Upper lobe of left lung (tissue), 6 donors: ENCODE data around the gene DDX10. TPM values are rescaled to one million over a fixed set of nuclear protein-coding genes. Genes with fewer than 3 reads are reported as not detected.

Source experiments
- ATAC-seq, 2 donors: fragments of 200-7000 bp; cut with Tn5 transposase; one replicate each; pipeline ENCODE4 v1.9.1; 2022; ENCODE audit warnings: mild to moderate bottlenecking in 2 of 2, moderate library complexity in 2 of 2; ENCODE audit not compliant: low FRiP score in 2 of 2
- DNase-seq, 2 donors: peaks; one replicate each; pipeline ENCODE4 v3.0.0-alpha.2; 2019 to 2020
- H3K27ac ChIP-seq, 4 donors: fragments of 200-600 bp; sonication (generic); one replicate each; pipeline ENCODE4 v1.5.1; 2016 to 2019
- H3K27me3 ChIP-seq, 4 donors: fragments of 200-600 bp; sonication (generic); one replicate each; pipeline ENCODE4 v1.5.1; 2017 to 2019
- H3K36me3 ChIP-seq, 4 donors: fragments of 200-600 bp; sonication (generic); one replicate each; pipeline ENCODE4 v1.5.1; 2016 to 2019
- H3K4me1 ChIP-seq, 4 donors: fragments of 200-600 bp; sonication (generic); one replicate each; pipeline ENCODE4 v1.5.1; 2018 to 2019
- H3K4me3 ChIP-seq, 4 donors: fragments of 200-600 bp; sonication (generic); one replicate each; pipeline ENCODE4 v1.5.1; 2017 to 2019; ENCODE audit warnings: mild to moderate bottlenecking in 2 of 4, moderate library complexity in 1 of 4
- H3K9me3 ChIP-seq, 4 donors: fragments of 200-600 bp; sonication (generic); one replicate each; pipeline ENCODE4 v1.5.1; 2018 to 2019
- CTCF ChIP-seq, 6 experiments: fragments of 450-650 bp in 4 of 6; fragments of 200-600 bp in 2 of 6; sonication (generic) in 2 of 6; IDR thresholded peaks; one replicate each; pipeline ENCODE4 v1.5.1; 2016 to 2019; ENCODE audit warnings: antibody characterized with exemption in 6 of 6
- EP300 ChIP-seq, 4 donors: sonication (generic); formaldehyde crosslinking; IDR thresholded peaks; one replicate each; pipeline ENCODE4 v1.5.1; 2017; ENCODE audit warnings: antibody characterized with exemption in 4 of 4, control low read depth in 2 of 4
- POLR2A ChIP-seq, 4 donors: fragments of 450-650 bp; IDR thresholded peaks; one replicate each; pipeline ENCODE4 v1.5.1; 2016 to 2017; ENCODE audit warnings: antibody characterized with exemption in 4 of 4, mild to moderate bottlenecking in 2 of 4
- POLR2AphosphoS5 ChIP-seq, 2 donors: sonication (generic); formaldehyde crosslinking; IDR thresholded peaks; one replicate each; pipeline ENCODE4 v1.5.1; 2017; ENCODE audit warnings: antibody characterized with exemption in 2 of 2
- WGBS, 2 donors: methylation state at CpG; one replicate each; pipeline ENCODE4 v1.1.5; 2017 to 2018; 5-methylcytosine and 5-hydroxymethylcytosine counted together
- total RNA-seq, 6 donors: library from RNA; depleted of rRNA in 4 of 6; stranded (reverse); fragments of >200 nt in 4 of 6; gene quantifications; one replicate each; pipeline versions ENCODE4 v1.1.0 to v1.2.1, GENCODE V29; 2016 to 2021
- donor health status: DM: no; HTN: no; CAD: no; lungs with moderate emphysema.
- donor health status: DM: no; HTN: yes; CAD: no; lungs with severe emphysema.

The DDX10 gene
- total RNA-seq, 6 donors from 2014 or later = 9.0 to 25.2 (median 17.4) TPM

- TF ChIP-seq EP300 (IDR thresholded peaks at IDR 0.05) (no peak), CTCF (IDR thresholded peaks at IDR 0.05) (no peak), POLR2A (IDR thresholded peaks at IDR 0.05) (no peak), POLR2AphosphoS5 (IDR thresholded peaks at IDR 0.05) (no peak)
- WGBS, 2 donors = 85 to 89% methylated on average over 3 of the region's 3 CpGs
- H3K4me3 ChIP-seq = no peak overlapping the region
- H3K27me3 ChIP-seq = no peaks in the 10 kb centered on the region
- ATAC-seq (no peak), DNase-seq (no peak)
- H3K27ac ChIP-seq = no peak overlapping the region
- H3K4me1 ChIP-seq = peaks cover 0 to 7% (median 0%) of the 10 kb centered on the region in 4 donors
- no peaks in the 10 kb centered on the region for H3K36me3 ChIP-seq
- no peaks in the 10 kb centered on the region for H3K9me3 ChIP-seq
Observed at GRCh38 chr11:108757630-108758029, 92.8 kb downstream of the DDX10 start.

DNA sequence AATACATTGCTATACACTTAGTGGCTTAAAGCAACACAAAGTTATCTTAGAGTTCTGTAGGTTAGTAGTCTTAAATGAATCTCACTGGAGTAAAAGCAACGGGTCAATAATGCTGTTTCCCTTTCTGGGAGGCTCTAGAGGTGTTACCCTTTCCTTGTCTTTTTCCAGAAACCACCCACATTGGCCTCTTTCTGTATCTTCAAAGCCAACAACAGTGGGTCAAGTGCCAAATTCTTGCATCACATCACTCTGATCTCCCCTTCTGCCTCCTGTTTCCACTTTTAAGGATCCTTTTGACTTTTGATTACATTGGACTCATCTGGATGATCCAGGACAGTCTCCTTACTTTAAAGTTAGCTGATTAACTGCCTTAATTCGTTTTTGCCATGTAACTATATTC is 93.6 kb downstream of the DDX10 start:
- Histone ChIP-seq H3K9me3 (no peaks in the 10 kb centered on the region), H3K4me1 (peaks cover 0 to 7% (median 0%) of the 10 kb centered on the region in 4 donors), H3K27ac (no peak overlapping the region), H3K27me3 (no peaks in the 10 kb centered on the region), H3K36me3 (no peaks in the 10 kb centered on the region), H3K4me3 (no peak overlapping the region)
- TF ChIP-seq CTCF (IDR thresholded peaks at IDR 0.05) = no peak
- no peak for TF ChIP-seq POLR2AphosphoS5 (IDR thresholded peaks at IDR 0.05)
- TF ChIP-seq POLR2A (IDR thresholded peaks at IDR 0.05) = no peak
- no peak for TF ChIP-seq EP300 (IDR thresholded peaks at IDR 0.05)
- 66% methylated on average over 2 of the region's 2 CpGs for WGBS, 2 donors
- ATAC-seq = peak in 1 of 2 donors; percentile 47
- DNase-seq = no peak

GRCh38 chr11:108766596-108767173 is 101.8 kb downstream of the DDX10 start:
- Histone ChIP-seq H3K4me3 (no peak overlapping the region), H3K27ac (no peak overlapping the region), H3K27me3 (no peaks in the 10 kb centered on the region), H3K4me1 (no peaks in the 10 kb centered on the region), H3K36me3 (no peaks in the 10 kb centered on the region), H3K9me3 (no peaks in the 10 kb centered on the region)
- ATAC-seq (no peak), DNase-seq (no peak)
- TF ChIP-seq POLR2AphosphoS5 (IDR thresholded peaks at IDR 0.05) (no peak), CTCF (IDR thresholded peaks at IDR 0.05) (no peak), POLR2A (IDR thresholded peaks at IDR 0.05) (no peak), EP300 (IDR thresholded peaks at IDR 0.05) (no peak)
- 79 to 84% methylated on average over 6 of the region's 6 CpGs for WGBS, 2 donors

DNA sequence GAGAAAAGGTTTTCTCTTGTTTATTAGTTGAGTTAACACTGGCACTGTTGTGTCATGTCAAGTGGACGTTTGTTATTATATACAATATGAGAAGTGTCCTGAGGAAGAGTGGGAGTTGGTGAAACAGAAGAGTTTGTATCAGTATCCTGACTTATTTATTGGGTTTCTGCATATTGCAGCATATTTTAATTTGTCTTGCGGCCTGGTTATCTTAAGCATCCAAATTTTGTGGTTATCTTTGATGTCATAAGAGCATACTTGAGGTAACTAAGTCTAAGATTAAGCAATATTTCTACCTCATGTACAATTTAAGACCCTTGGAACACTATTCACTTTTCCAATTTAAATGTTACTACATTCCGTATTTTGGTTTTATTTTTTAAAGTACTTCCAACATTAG is 103.5 kb downstream of the DDX10 start:
- WGBS, 2 donors = 76 to 87% methylated on average over 3 of the region's 3 CpGs

More for the DNA sequence above, 103.5 kb downstream of the DDX10 start:
- TF ChIP-seq POLR2AphosphoS5 (IDR thresholded peaks at IDR 0.05) (no peak), EP300 (IDR thresholded peaks at IDR 0.05) (no peak), CTCF (IDR thresholded peaks at IDR 0.05) (no peak), POLR2A (IDR thresholded peaks at IDR 0.05) (no peak)
- no peaks in the 10 kb centered on the region for H3K36me3 ChIP-seq
- H3K4me3 ChIP-seq = no peak overlapping the region
- no peak overlapping the region for H3K27ac ChIP-seq
- H3K27me3 ChIP-seq = no peaks in the 10 kb centered on the region
- H3K4me1 ChIP-seq = no peaks in the 10 kb centered on the region
- no peak for ATAC-seq
- no peak for DNase-seq
- no peaks in the 10 kb centered on the region for H3K9me3 ChIP-seq
